HG02642 (cell line): Measurements from ENCODE around the gene MAP1LC3A.

ENCODE experiments used
- ATAC-seq: cut with Tn5 transposase; IDR thresholded peaks from one replicate; pipeline ENCODE4 v1.9.1; 2021; ENCODE audit warnings: mild to moderate bottlenecking; ENCODE audit not compliant: unreplicated experiment, poor library complexity

MAP1LC3A gene

DNA sequence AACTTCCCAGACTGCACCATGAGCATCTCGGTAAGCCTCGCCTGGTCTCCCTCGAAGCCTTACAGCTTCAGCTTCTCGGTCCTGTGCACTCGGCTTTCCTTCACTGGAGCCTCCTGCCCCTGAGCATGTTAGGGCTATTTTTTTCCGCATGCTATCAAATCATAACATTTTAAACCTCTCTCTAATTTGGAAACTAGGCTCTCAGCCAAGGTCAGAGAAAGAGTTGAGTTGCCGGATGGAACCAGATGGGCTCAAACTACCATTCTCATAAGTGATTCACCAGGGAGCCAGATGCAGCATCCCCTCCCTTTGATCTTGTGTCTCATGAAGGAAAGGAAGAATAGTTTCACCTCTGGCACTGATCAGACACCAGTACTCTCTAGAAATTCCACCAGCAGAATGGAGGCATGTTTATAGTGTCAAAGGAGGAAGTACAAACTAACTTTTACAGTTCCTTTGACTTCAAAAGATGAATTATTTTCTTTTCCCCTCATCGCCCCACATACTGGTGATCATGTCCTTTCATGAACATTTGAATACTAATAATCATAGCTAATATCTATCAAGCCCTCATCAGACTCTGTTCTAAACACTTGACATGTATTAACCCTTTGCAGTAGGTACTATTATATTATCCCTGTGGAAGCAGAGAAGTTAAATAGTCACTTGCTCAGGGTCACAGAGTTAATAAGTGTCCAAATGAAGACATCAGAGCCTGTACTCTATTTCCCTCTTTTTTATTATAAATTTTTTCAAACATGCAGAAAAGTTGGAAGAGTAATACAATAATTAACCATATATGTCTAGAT lies 46.7 kb downstream of the MAP1LC3A start:
- ATAC-seq = no peak

DNA sequence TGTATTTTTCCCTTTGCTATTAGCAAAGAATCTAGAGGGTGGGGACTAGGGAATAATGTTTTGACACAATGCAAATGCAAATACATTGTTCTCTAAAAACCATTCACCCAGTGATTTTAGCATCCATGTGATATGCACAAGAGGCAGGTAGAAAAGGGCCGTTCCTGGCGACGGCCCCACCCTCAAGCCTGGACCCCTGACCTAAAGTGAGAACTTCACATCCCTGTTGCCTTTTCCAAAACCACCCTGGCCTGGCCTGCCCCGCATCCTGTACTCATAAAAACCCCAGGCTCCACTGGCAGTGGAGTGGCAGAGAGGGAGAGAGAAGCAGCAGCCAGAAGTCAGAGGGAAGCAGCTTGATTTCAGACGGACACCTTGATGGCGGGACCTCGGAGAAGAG lies 48.5 kb downstream of the MAP1LC3A start:
- ATAC-seq = no peak
